H9 (cell line): ENCODE data around the gene LIPK. TPM values are rescaled to one million over a fixed set of nuclear protein-coding genes. Genes with fewer than 3 reads are reported as not detected.

Experiments
- DNase-seq: peaks from one replicate; pipeline ENCODE4 v3.0.0-alpha.2; 2017
- H2AFZ ChIP-seq: one replicate; pipeline ENCODE4 v1.6.1; 2013; ENCODE audit warnings: mild to moderate bottlenecking, low read length, control low read depth, moderate library complexity
- H2AK5ac ChIP-seq: 2 replicates; pipeline ENCODE4 v1.6.1; 2013; ENCODE audit warnings: low read length, control low read depth, mixed read lengths; ENCODE audit not compliant: insufficient read length
- H2BK120ac ChIP-seq: one replicate; pipeline ENCODE4 v1.6.1; 2013; ENCODE audit warnings: low read depth, mild to moderate bottlenecking, low read length, control low read depth, inconsistent platforms; ENCODE audit not compliant: poor library complexity, severe bottlenecking
- H2BK12ac ChIP-seq: 2 replicates; pipeline ENCODE4 v1.6.1; 2013; ENCODE audit warnings: low read length, control low read depth, mixed read lengths, low read depth; ENCODE audit not compliant: insufficient read length
- H2BK15ac ChIP-seq: 2 replicates; pipeline ENCODE4 v1.6.1; 2013; ENCODE audit warnings: low read depth, low read length, control low read depth
- H2BK20ac ChIP-seq: one replicate; pipeline ENCODE4 v1.6.1; 2013; ENCODE audit warnings: low read depth, mild to moderate bottlenecking, low read length, control low read depth, inconsistent platforms; ENCODE audit not compliant: poor library complexity, severe bottlenecking
- H2BK5ac ChIP-seq: 2 replicates; pipeline ENCODE4 v1.6.1; 2013; ENCODE audit warnings: low read length, control low read depth, mixed read lengths; ENCODE audit not compliant: insufficient read length
- H3K14ac ChIP-seq: 2 replicates; pipeline ENCODE4 v1.6.1; 2013; ENCODE audit warnings: low read length, control low read depth; ENCODE audit not compliant: insufficient read depth
- H3K18ac ChIP-seq: 2 replicates; pipeline ENCODE4 v1.6.1; 2013; ENCODE audit warnings: low read depth, mild to moderate bottlenecking, mixed read lengths, low read length, control low read depth; ENCODE audit not compliant: insufficient read length
- H3K23ac ChIP-seq: 2 replicates; pipeline ENCODE4 v1.6.1; 2013; ENCODE audit warnings: low read length, control low read depth, mixed read lengths, low read depth; ENCODE audit not compliant: insufficient read length
- H3K23me2 ChIP-seq: 2 replicates; pipeline ENCODE4 v1.6.1; 2013; ENCODE audit warnings: low read depth, mild to moderate bottlenecking, mixed read lengths, low read length, control low read depth; ENCODE audit not compliant: insufficient read length, poor library complexity, severe bottlenecking
- H3K27ac ChIP-seq: 2 replicates; pipeline ENCODE4 v1.5.1; 2013; ENCODE audit warnings: low read length, control low read depth, mixed read lengths, low read depth; ENCODE audit not compliant: insufficient read length
- H3K27me3 ChIP-seq: 2 replicates; pipeline ENCODE4 v1.6.1; 2013; ENCODE audit warnings: low read length, control low read depth, inconsistent platforms; ENCODE audit not compliant: insufficient read depth
- H3K4ac ChIP-seq: 2 replicates; pipeline ENCODE4 v1.6.1; 2013; ENCODE audit warnings: low read depth, mild to moderate bottlenecking, control low read depth, inconsistent platforms, low read length, moderate library complexity
- H3K4me1 ChIP-seq: 2 replicates; pipeline ENCODE4 v1.6.1; 2013; ENCODE audit warnings: low read length, control low read depth, inconsistent platforms; ENCODE audit not compliant: insufficient read depth
- H3K4me2 ChIP-seq: 2 replicates; pipeline ENCODE4 v1.6.1; 2013; ENCODE audit warnings: low read length, control low read depth, mixed read lengths; ENCODE audit not compliant: insufficient read length, insufficient read depth
- H3K56ac ChIP-seq: 2 replicates; pipeline ENCODE4 v1.6.1; 2013; ENCODE audit warnings: low read depth, mild to moderate bottlenecking, mixed read lengths, low read length, control low read depth; ENCODE audit not compliant: insufficient read length
- H3K79me1 ChIP-seq: 2 replicates; pipeline ENCODE4 v1.6.1; 2013; ENCODE audit warnings: low read depth, mild to moderate bottlenecking, moderate library complexity, low read length, control low read depth, inconsistent platforms; ENCODE audit not compliant: insufficient read depth, poor library complexity, severe bottlenecking
- H3K79me2 ChIP-seq: 2 replicates; pipeline ENCODE4 v1.6.1; 2013; ENCODE audit warnings: low read length, control low read depth, inconsistent platforms; ENCODE audit not compliant: insufficient read depth
- H3K9ac ChIP-seq: 2 replicates; pipeline ENCODE4 v1.6.1; 2013; ENCODE audit warnings: low read length, control low read depth, mixed read lengths; ENCODE audit not compliant: insufficient read length; ENCODE audit errors: extremely low read depth
- H3K9me3 ChIP-seq: one replicate; pipeline ENCODE4 v1.6.1; 2013; ENCODE audit warnings: low read depth, low read length, inconsistent platforms; ENCODE audit not compliant: control insufficient read depth
- H3T11ph ChIP-seq: one replicate; pipeline ENCODE4 v1.6.1; 2013; ENCODE audit warnings: mild to moderate bottlenecking, low read length, control low read depth, inconsistent platforms
- H4K20me1 ChIP-seq: one replicate; pipeline ENCODE4 v1.6.1; 2013; ENCODE audit not compliant: control insufficient read depth, insufficient read length, insufficient read depth
- H4K5ac ChIP-seq: 2 replicates; pipeline ENCODE4 v1.6.1; 2013; ENCODE audit warnings: low read depth, mild to moderate bottlenecking, mixed read lengths, low read length, control low read depth; ENCODE audit not compliant: insufficient read length
- H4K8ac ChIP-seq: replicated peaks from 2 replicates; pipeline ENCODE4 v1.6.1; 2013; ENCODE audit warnings: low read length, control low read depth, mixed read lengths, low read depth; ENCODE audit not compliant: insufficient read length
- H4K91ac ChIP-seq: 2 replicates; pipeline ENCODE4 v1.6.1; 2013; ENCODE audit warnings: low read depth, mild to moderate bottlenecking, moderate library complexity, mixed read lengths, low read length, control low read depth; ENCODE audit not compliant: insufficient read length
- H3K27ac Mint-ChIP-seq, 3 experiments: 2 replicates in 2 of 3; 3 replicates in 1 of 3; pipeline ENCODE4 v1.8.0; 2020 to 2021; ENCODE audit warnings: mixed read lengths in 3 of 3, mild to moderate bottlenecking in 1 of 3, moderate library complexity in 1 of 3
- H3K27me3 Mint-ChIP-seq: 2 replicates; pipeline ENCODE4 v1.8.0; 2021; ENCODE audit warnings: low read depth, mild to moderate bottlenecking, moderate library complexity, mixed read lengths
- H3K36me3 Mint-ChIP-seq, 3 experiments: 2 replicates in 2 of 3; 3 replicates in 1 of 3; pipeline ENCODE4 v1.8.0; 2020 to 2021; ENCODE audit warnings: low read depth in 3 of 3, mixed read lengths in 3 of 3; ENCODE audit not compliant: insufficient read depth in 1 of 3
- H3K4me1 Mint-ChIP-seq, 2 experiments: 2 replicates each; pipeline ENCODE4 v1.8.0; 2020; ENCODE audit warnings: mixed read lengths in 2 of 2
- H3K4me3 Mint-ChIP-seq, 2 experiments: 2 replicates in 1 of 2; 3 replicates in 1 of 2; pipeline ENCODE4 v1.8.0; 2020 to 2021; ENCODE audit warnings: mild to moderate bottlenecking in 2 of 2, mixed read lengths in 2 of 2, moderate library complexity in 1 of 2
- H3K9me3 Mint-ChIP-seq, 2 experiments: 2 replicates in 1 of 2; 3 replicates in 1 of 2; pipeline ENCODE4 v1.8.0; 2020; ENCODE audit warnings: mild to moderate bottlenecking in 2 of 2, mixed read lengths in 2 of 2, moderate library complexity in 1 of 2
- CTCF ChIP-seq: fragments of 200-600 bp; sonication (generic); conservative IDR thresholded peaks from 3 replicates; pipeline ENCODE4 v1.8.0; 2021; ENCODE audit warnings: antibody characterized with exemption, mild to moderate bottlenecking
- WGBS: extraction: QIAGEN DNeasy Blood & Tissue Kit; methylation state at CpG from one replicate; pipeline ENCODE4 v1.1.7; 2013; ENCODE audit warnings: missing lambda C conversion rate, low lambda C conversion rate, mixed read lengths; ENCODE audit not compliant: insufficient read length; ENCODE audit errors: extremely low coverage; 5-methylcytosine and 5-hydroxymethylcytosine counted together
- total RNA-seq: library from RNA; stranded (reverse); gene quantifications from 2 replicates; pipeline ENCODE4 v1.2.1, GENCODE V29; 2021

The LIPK gene
- total RNA-seq, 1 experiment from 2014 or later = not detected

GRCh38 chr10:88728107-88728763 is 22.2 kb downstream of the LIPK start:
- Histone ChIP-seq H4K20me1 (no peaks in the 10 kb centered on the region), H2AFZ (peak overlapping the region; percentile 80), H2BK5ac (no peak overlapping the region), H3K18ac (peak overlapping the region; percentile 66), H3K4me1 (no peaks in the 10 kb centered on the region), H3K23ac (no peak overlapping the region), H3K27me3 (no peaks in the 10 kb centered on the region), H3K56ac (no peak overlapping the region), H2BK15ac (no peak overlapping the region), H3K79me1 (no peaks in the 10 kb centered on the region), H2BK20ac (no peak overlapping the region), H2BK12ac (no peak overlapping the region), H3K9ac (no peak overlapping the region), H4K8ac (peak overlapping the region; percentile 33), H3K4me2 (no peak overlapping the region), H3T11ph (no peak overlapping the region), H4K91ac (no peak overlapping the region), H3K23me2 (no peaks in the 10 kb centered on the region), H3K14ac (no peak overlapping the region), H3K4ac (no peak overlapping the region), H2AK5ac (no peak overlapping the region), H4K5ac (peak overlapping the region; percentile 28), H3K27ac (no peak overlapping the region), H3K79me2 (no peaks in the 10 kb centered on the region), H2BK120ac (no peak overlapping the region), H3K9me3 (no peaks in the 10 kb centered on the region)
- no peak overlapping the region for H3K4me3 Mint-ChIP-seq
- H3K4me1 Mint-ChIP-seq = peaks cover 6% of the 10 kb centered on the region in 2 experiments
- H3K9me3 Mint-ChIP-seq = no peaks in the 10 kb centered on the region
- WGBS = no CpG with 5 or more reads among the region's 30 CpGs
- H3K27ac Mint-ChIP-seq = no peak overlapping the region; a peak in 1 of 7 replicates
- H3K27me3 Mint-ChIP-seq = peaks cover 32% of the 10 kb centered on the region
- peak; percentile 100 for TF ChIP-seq CTCF
- H3K36me3 Mint-ChIP-seq = no peaks in the 10 kb centered on the region
- DNase-seq = peak; percentile 97
